HUES48 (cell line): ENCODE measurements around the gene HOXC9.

Experiments used
- H3K27ac ChIP-seq: one replicate; pipeline ENCODE4 v1.7.0; 2013; ENCODE audit warnings: low read depth, low read length, inconsistent platforms
- H3K27me3 ChIP-seq: 2 replicates; pipeline ENCODE4 v1.6.1; 2013; ENCODE audit warnings: mild to moderate bottlenecking, low read length; ENCODE audit not compliant: control insufficient read depth, insufficient read depth
- H3K36me3 ChIP-seq: 2 replicates; pipeline ENCODE4 v1.6.1; 2013; ENCODE audit warnings: low read length; ENCODE audit not compliant: control insufficient read depth, insufficient read depth
- H3K4me1 ChIP-seq: 2 replicates; pipeline ENCODE4 v1.6.1; 2013; ENCODE audit warnings: mild to moderate bottlenecking, low read length; ENCODE audit not compliant: control insufficient read depth, insufficient read depth
- H3K4me3 ChIP-seq: 2 replicates; pipeline ENCODE4 v1.5.1; 2013; ENCODE audit warnings: mild to moderate bottlenecking, low read depth, low read length
- H3K9ac ChIP-seq: 2 replicates; pipeline ENCODE4 v1.6.1; 2013; ENCODE audit warnings: mild to moderate bottlenecking, low read depth, low read length, moderate library complexity
- H3K9me3 ChIP-seq: 2 replicates; pipeline ENCODE4 v1.6.1; 2013; ENCODE audit warnings: low read length; ENCODE audit not compliant: control insufficient read depth, insufficient read depth

Gene HOXC9

GRCh38 chr12:53963434-53964314, 36.3 kb upstream of the HOXC9 start:
- peaks cover 100% of the 10 kb centered on the region for H3K27me3 ChIP-seq
- no peak overlapping the region for H3K27ac ChIP-seq
- no peaks in the 10 kb centered on the region for H3K9me3 ChIP-seq
- no peaks in the 10 kb centered on the region for H3K36me3 ChIP-seq
- no peak overlapping the region for H3K4me3 ChIP-seq
- no peak overlapping the region for H3K9ac ChIP-seq
- no peaks in the 10 kb centered on the region for H3K4me1 ChIP-seq

GRCh38 chr12:53964315-53964713, 35.6 kb upstream of the HOXC9 start:
- no peak overlapping the region for H3K27ac ChIP-seq
- no peak overlapping the region for H3K9ac ChIP-seq

GRCh38 chr12:53965281-53966084, 34.5 kb upstream of the HOXC9 start:
- Histone ChIP-seq H3K4me3 (peak overlapping the region; percentile 29; the same call in 1 of the 2 replicates), H3K27ac (no peak overlapping the region), H3K4me1 (no peaks in the 10 kb centered on the region), H3K36me3 (no peaks in the 10 kb centered on the region), H3K9me3 (no peaks in the 10 kb centered on the region), H3K9ac (no peak overlapping the region), H3K27me3 (peaks cover 100% of the 10 kb centered on the region)

More at GRCh38 chr12:53964315-53964713, 35.6 kb upstream of the HOXC9 start:
- H3K4me1 ChIP-seq: no peaks in the 10 kb centered on the region
- H3K36me3 ChIP-seq: no peaks in the 10 kb centered on the region
- no peaks in the 10 kb centered on the region for H3K9me3 ChIP-seq
- peaks cover 100% of the 10 kb centered on the region for H3K27me3 ChIP-seq
- no peak overlapping the region for H3K4me3 ChIP-seq

GRCh38 chr12:53966085-53966384, 33.9 kb upstream of the HOXC9 start:
- Histone ChIP-seq H3K9ac (no peak overlapping the region), H3K4me1 (no peaks in the 10 kb centered on the region), H3K4me3 (peak overlapping the region; percentile 29; the same call in 1 of the 2 replicates), H3K9me3 (no peaks in the 10 kb centered on the region), H3K36me3 (no peaks in the 10 kb centered on the region), H3K27me3 (peaks cover 100% of the 10 kb centered on the region), H3K27ac (no peak overlapping the region)

- Histone ChIP-seq H3K36me3 (no peaks in the 10 kb centered on the region), H3K9me3 (no peaks in the 10 kb centered on the region), H3K4me3 (no peak overlapping the region), H3K27me3 (peaks cover 100% of the 10 kb centered on the region), H3K4me1 (no peaks in the 10 kb centered on the region), H3K9ac (no peak overlapping the region), H3K27ac (no peak overlapping the region)
These were observed 33.4 kb upstream of the HOXC9 start for GRCh38 chr12:53966385-53967133.

- no peak overlapping the region for H3K27ac ChIP-seq
- peaks cover 100% of the 10 kb centered on the region for H3K27me3 ChIP-seq
- no peaks in the 10 kb centered on the region for H3K4me1 ChIP-seq
- no peak overlapping the region for H3K4me3 ChIP-seq
- H3K36me3 ChIP-seq: no peaks in the 10 kb centered on the region
- no peak overlapping the region for H3K9ac ChIP-seq
- H3K9me3 ChIP-seq: no peaks in the 10 kb centered on the region
These were observed 32.5 kb upstream of the HOXC9 start for GRCh38 chr12:53967421-53967925.

GRCh38 chr12:53968214-53969127, 31.5 kb upstream of the HOXC9 start:
- H3K9ac ChIP-seq: no peak overlapping the region
- H3K27ac ChIP-seq: no peak overlapping the region
- H3K4me3 ChIP-seq: no peak overlapping the region
- H3K4me1 ChIP-seq: no peaks in the 10 kb centered on the region
- H3K36me3 ChIP-seq: no peaks in the 10 kb centered on the region
- peaks cover 100% of the 10 kb centered on the region for H3K27me3 ChIP-seq
- H3K9me3 ChIP-seq: no peaks in the 10 kb centered on the region

- H3K27ac ChIP-seq: no peak overlapping the region
- no peak overlapping the region for H3K4me3 ChIP-seq
- H3K4me1 ChIP-seq: no peaks in the 10 kb centered on the region
- H3K9ac ChIP-seq: no peak overlapping the region
- H3K36me3 ChIP-seq: no peaks in the 10 kb centered on the region
- no peaks in the 10 kb centered on the region for H3K9me3 ChIP-seq
- peaks cover 100% of the 10 kb centered on the region for H3K27me3 ChIP-seq
These were observed 30.2 kb upstream of the HOXC9 start for GRCh38 chr12:53969588-53970259.

GRCh38 chr12:53970451-53970850, 29.5 kb upstream of the HOXC9 start:
- H3K36me3 ChIP-seq: no peaks in the 10 kb centered on the region
- no peak overlapping the region for H3K9ac ChIP-seq
- peaks cover 100% of the 10 kb centered on the region for H3K27me3 ChIP-seq
- no peak overlapping the region for H3K27ac ChIP-seq
- no peaks in the 10 kb centered on the region for H3K4me1 ChIP-seq
- no peak overlapping the region for H3K4me3 ChIP-seq
- no peaks in the 10 kb centered on the region for H3K9me3 ChIP-seq
